Fibroblast of skin of left biceps (primary cell): Measurements from ENCODE around the gene TFAP2E.
A peak's percentile ranks its signal among the peaks of the same experiment; 100 is the strongest.

Source experiments
- DNase-seq, 2 experiments: peaks; one replicate each; pipeline ENCODE4 v3.0.0-alpha.2; 2013; ENCODE audit warnings: low read depth in 2 of 2

The TFAP2E gene

DNA sequence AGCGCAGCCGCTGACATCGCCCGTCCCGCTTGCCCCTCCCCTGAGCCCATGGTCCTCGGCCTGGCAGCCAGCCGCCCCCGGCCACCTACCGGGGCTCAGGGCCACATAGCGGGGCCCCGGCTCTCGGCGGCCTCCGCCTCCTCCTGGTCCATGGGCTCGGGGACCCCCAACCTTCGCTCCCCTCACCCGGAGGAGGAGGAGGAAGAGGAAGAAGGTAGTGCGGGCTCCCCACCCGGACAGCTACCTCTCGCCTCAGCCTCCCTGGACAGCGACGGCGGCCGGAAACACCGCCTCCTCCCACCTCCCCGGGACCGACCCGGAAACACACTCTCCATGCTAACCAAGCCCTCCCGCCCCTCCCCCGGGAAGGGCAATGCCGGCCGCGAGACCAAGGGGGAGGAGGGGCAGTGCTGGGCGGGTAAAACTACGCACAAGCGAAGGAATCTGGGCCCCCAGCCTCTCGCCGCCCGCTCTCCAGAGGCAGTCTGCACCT, 15.9 kb upstream of the TFAP2E start, which contains the start of gene KIAA0319L:
Gene KIAA0319L (minus strand): TSS at position 286 of the 493 bp plus-strand sequence. CDS start 2,912 bp downstream, outside the sequence.
- DNase-seq: no peak

DNA sequence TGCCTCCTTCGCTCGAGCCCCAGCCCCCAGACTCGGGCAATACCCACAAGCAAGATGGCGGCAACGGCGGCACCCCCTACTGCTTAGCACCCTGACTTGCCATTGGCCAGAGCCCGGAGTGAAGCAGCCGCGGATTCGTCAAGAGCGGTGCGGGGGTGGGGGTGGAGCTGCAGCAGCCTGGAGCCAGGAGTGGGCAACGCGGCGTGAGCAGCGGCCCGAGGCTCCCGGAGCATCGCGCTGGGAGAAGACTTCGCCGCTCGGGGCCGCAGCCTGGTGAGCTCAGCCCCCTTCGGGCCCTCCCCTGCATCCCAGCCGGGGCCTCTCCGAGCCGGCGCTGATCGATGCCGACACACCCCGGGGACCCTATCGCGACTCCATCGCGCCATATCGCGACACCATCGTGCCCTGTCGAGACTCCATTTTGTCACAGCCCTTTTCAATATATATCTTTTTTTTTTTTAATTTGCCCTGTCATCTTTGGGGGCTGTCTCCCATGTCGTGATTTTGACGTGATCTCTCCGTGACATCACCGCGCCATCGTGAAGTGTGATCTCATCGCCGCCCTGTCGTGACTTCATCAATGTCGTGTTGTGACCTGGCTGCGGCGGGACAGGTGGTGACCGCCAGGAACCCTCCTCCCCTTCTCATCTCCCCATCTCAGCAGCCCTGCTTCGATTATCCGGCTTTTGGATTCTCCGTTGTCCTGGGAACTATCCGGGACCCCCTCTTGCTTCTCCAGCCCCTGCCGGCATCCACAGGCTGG, 15.3 kb upstream of the TFAP2E start, which contains the start of gene NCDN:
Gene NCDN (plus strand): TSS at position 189 of the 763 bp plus-strand sequence. CDS start 392 bp downstream, at position 581.
- peak; percentile 89 to 92 for DNase-seq

DNA sequence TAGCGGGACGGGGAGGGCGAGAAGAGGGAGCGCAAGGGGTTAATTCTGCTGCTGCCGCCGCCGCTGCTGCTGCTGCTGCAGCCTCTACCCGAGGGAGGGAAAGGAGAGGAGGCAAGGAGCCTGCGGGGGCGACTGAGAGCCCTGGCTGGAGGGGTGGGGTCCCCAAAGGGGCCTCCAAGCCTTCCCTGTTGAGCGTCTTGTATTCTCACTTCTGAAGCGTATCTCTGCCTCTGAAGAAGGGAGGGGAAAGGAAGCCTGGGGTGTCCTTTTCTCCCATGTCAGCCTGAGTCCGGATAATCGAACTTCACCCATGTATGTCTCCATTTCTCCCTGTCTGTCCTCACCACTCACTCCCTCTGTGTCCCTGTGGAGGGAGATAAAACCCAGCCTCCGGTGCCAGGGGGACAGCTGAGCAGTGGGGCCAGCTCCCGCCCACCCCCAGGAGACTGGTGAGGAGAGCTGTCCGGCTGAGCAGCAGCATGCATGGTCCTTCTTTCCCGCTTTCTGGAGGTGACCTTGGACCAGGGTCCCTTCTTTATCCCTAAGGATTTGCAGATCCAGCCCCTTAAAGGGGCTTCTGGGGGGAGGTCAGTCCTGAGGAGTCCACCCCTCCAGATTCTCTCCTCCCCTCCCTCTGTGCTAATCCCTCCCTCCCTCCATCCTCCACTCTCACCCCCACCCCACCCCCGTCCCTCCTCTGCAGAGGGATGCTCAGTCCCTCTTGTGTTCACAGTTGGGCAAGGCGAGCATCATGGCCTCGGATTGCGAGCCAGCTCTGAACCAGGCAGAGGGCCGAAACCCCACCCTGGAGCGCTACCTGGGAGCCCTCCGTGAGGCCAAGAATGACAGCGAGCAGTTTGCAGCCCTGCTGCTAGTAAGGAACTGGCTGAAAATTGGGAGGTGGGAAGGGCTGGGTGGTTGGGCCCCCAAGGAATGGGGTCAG, 14.5 kb upstream of the TFAP2E start:
- DNase-seq: no peak

DNA sequence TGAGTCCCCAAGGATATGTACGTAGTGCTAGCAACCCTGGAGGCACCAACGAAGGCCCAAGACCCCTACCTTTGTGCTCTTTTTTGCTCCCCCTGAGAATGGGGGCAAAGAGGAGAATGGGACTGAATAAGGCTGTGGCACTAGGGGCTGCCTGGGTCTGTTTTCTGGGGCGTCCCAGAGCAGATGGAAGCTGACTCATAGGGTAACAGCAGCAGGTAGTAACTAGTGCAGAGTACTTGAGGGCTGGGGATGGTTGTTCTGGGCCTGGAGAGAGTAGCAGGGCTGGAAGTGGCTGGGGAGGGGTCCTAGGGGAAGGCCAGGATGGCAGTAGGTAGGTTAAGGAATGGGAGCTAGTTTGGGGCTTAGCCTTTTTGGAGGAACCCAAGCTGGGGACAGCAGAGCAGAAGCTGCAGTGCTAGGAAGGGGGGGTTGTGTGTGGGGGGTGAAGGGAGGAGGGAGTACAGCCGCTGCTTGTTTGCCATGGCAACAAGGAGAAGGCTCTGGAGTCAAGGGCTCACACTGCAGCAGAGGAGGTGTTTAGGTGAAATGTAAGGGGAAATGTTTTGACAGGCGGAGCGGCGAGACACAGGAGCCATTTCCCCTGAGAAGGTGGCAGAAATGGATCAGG, 13.7 kb upstream of the TFAP2E start:
- DNase-seq: no peak

DNA sequence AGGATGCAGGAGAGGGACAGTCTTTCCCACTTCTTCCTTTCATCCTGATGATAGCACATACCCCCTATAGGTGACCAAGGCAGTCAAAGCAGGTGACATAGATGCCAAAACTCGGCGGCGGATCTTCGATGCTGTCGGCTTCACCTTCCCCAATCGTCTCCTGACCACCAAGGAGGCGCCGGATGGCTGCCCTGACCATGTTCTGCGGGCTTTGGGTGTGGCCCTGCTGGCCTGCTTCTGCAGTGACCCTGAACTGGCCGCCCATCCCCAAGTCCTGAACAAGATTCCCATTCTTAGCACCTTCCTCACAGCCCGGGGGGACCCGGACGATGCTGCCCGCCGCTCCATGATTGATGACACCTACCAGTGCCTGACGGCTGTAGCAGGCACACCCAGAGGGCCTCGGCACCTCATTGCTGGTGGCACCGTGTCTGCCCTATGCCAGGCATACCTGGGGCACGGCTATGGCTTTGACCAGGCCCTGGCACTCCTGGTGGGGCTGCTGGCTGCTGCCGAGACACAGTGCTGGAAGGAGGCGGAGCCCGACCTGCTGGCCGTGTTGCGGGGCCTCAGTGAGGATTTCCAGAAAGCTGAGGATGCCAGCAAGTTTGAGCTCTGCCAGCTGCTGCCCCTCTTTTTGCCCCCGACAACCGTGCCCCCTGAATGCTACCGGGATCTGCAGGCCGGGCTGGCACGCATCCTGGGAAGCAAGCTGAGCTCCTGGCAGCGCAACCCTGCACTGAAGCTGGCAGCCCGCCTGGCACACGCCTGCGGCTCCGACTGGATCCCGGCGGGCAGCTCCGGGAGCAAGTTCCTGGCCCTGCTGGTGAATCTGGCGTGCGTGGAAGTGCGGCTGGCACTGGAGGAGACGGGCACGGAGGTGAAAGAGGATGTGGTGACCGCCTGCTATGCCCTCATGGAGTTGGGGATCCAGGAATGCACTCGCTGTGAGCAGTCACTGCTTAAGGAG, 12.6 kb upstream of the TFAP2E start:
- no peak for DNase-seq

DNA sequence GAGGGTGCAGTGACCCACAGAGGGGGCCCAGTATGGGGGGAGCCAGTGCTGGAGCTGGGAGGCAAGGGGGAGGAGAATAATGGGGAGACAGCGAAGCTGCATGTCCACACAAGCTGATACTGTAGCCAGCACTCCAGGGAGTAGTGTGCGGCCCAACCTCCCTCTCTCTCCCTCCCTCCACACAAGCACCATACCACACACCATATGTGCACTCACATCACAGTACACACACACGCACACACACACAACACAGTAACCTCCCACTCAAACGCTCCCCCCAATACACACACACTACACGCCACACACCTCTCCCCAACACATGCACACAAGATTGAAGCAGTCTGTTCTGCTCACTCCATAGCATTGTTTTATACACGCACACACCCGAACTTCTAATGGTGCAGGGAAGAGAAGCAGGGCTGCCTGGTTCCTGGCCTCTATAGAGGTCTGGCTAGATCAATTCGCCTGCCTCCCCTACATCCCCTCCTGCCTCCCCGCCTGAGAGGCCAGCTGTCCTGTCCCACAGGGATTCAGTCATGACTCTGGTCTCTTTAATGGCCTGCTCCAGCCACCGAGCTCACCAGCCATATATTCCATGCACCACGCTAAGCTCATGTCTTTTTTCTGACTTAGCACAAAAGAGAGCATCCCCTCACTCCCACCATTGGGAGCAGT, 11.7 kb upstream of the TFAP2E start:
- no peak for DNase-seq

DNA sequence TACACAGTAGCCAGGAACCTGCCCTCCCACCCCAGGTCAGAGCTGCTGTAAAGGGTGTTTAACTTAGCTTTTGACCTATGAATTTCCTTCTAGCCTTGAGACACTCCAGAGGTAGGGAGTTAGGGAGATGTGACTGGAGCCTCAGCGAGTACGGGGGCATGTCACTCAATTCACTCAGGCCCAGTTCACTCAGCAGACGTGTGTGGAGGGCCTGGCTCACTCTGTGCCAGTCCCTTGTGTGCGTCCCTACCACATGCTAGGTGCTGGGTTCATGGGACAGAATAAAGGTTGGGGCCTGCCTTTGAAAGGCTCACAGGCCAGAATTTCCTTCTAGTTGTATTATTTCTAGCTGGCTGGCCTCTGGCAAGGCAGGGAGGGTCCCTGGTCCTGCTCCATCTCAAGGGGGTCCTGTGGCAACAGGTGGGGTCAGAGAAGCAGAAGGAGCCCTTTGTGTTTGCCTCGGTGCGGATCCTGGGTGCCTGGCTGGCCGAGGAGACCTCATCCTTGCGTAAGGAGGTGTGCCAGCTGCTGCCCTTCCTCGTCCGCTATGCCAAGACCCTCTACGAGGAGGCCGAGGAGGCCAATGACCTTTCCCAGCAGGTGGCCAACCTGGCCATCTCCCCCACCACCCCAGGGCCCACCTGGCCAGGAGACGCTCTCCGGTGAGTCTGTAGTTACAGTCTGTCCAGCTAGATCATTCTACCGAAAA, 11.0 kb upstream of the TFAP2E start:
- no peak for DNase-seq

DNA sequence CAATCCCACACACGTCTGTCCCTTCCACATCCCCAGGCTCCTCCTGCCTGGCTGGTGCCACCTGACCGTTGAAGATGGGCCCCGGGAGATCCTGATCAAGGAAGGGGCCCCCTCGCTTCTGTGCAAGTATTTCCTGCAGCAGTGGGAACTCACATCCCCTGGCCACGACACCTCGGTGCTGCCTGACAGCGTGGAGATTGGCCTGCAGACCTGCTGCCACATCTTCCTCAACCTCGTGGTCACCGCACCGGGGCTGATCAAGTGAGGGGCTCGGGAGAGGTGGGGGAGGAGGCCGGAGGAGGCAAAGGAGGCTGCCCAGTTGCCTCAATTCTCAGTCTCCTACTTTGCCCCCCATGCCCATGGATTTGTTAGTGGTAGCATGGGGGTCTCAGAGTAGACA, 9.9 kb upstream of the TFAP2E start:
- DNase-seq: no peak

DNA sequence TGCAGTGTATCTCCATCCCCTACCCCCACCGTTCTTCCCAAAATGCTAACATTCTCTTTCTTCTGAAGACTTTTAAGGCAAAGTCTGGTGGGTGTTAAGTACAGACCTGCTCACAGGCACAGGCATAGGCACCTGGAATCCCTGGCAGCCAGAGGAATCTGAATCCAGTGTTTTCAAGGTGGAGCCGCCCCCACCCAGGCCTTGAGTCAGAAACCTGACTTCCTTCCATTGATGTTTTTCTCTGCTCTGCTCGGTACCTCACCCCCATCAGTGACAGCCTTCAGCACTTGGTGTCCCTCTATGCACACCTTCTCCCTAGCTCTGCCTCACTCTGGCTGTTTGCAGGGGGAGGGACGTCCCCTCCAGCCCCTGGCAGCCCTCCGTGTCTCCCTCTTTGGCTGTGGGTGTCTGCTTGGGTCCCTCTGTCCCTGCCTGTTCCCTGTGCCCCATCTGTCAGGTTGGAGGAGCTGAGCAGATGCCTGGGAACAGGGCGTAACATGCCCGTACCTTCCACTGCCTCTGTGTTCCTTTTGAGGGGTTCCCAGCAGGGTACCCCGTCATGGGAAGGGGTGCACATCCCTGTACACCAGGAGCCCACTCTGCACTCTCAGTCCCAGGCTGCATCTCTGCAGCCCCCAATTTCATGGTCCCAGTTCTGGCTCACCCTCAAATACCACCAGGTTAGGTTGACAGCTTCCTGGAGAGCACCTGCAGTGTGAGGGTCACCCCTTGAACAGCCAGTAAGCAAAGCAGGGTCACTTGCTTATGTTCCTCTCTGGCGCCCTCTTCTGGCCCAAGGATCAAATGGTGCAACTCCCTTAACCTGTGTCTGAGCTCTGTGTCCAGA, 8.9 kb upstream of the TFAP2E start:
- peak; percentile 13 to 21 for DNase-seq

DNA sequence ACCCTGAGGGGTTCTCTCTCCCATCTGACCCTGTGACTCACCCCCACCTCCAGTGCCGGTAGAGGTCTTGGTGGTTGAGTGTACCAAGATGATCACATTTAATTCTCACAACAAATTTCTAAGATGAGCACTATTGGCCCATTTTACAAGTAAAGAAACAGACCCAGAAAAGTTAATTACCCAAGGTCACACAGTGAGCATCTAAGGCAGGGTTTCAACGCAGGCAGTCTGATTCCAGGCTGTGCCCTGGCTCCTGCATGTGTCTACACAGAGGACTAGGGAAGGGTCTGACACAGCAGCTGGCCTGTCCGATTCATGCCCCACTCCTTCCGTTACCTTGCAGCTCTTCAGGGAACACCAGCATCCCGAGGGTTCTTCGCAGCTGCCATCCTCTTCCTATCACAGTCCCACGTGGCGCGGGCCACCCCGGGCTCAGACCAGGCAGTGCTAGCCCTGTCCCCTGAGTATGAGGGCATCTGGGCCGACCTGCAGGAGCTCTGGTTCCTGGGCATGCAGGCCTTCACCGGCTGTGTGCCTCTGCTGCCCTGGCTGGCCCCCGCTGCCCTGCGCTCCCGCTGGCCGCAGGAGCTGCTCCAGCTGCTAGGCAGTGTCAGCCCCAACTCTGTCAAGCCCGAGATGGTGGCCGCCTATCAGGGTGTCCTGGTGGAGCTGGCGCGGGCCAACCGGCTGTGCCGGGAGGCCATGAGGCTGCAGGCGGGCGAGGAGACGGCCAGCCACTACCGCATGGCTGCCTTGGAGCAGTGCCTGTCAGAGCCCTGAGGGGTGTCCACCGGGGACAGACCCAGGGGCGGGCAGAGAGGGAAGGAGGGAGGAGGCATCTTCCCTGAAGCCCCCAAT, 8.0 kb upstream of the TFAP2E start:
- no peak for DNase-seq

DNA sequence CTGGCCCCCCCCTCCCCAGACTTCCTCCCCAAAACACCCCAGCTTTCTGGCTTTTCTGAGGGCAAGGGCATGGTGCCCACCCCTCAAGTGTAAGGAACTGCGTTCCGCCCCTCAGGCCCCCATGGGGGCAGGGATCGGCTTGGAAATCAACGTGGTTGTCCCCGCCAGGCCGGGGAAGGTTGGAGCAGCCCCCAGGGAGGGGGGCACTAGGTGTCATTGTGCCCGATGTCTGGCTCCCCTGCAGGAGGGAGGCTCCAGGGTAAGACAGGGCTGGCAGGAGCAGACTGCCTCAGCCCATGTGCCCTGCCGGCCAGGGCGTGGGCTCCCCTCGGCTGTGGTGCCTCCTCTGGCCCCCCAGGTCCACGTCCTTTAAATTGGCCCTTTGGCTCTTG, 7.4 kb upstream of the TFAP2E start:
- no peak for DNase-seq

DNA sequence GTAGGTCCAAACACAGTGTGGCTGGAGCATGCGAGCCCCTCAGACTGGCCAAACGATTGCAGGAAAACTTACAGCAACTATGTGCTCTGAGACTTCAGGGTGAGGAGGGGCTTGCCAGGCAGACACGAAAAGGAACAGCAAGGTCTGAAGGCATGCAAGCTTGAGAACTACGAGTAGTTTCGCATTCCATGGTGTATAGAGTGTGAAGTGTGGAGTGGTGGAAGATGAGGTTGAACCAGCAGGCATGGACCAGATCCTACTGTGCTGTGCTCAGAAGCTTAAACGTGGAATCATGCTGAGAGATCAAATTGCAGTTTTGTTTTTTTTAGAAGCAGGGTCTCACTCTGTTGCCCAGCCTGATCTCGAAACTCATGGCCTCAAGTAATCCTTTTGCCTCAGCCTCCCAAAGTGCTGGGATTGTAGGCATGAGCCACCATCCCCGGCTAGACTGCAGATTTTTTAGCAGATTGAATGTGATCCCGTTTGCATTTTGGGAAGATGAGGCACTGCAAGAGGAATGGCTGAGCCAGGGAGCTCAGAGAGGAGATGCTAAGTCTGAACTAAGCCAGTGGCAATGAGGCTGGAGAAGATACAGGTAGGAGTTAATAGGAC, 5.1 kb upstream of the TFAP2E start:
- DNase-seq: no peak

DNA sequence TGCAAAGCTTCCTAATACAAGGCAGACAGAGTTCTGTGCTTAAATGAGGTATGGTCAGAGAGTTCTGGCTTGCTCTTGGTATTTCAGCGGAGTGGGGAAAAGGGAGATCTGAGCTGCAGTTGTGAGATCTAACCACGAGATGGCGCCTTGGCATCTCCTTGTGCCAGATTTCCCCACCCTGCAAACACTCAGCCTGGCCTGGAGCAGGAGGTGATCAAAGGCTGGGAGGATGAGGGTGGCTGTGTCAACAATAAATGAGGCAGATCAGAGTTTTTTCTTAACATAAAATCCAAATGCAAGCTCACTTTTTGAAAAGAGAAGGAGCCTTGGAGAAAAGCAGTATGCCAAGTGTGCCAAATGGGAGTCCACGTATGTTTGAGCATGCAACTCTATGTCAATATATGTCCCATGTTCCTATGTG, 4.1 kb upstream of the TFAP2E start:
- peak in 1 of 2 experiments; percentile 26 for DNase-seq

DNA sequence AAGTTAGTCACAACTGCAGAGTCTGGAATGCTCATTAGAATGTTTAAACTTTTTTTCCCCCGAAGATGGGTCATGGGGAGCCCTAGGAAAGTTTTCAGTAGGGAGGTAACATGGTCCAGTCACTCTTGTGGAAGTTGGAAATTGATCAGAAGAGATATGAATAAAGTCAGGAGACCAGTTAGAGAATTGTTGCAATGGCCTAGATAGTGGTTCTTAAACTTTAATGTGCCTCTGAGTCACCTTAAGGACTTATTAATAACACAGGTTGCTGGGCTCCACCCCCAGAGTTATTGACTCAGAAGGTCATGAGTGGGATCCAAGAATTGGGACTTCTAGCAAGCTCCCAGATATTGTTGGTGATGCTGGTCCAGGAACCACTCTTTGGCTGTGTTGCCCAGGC, 3.2 kb upstream of the TFAP2E start:
- DNase-seq: no peak

DNA sequence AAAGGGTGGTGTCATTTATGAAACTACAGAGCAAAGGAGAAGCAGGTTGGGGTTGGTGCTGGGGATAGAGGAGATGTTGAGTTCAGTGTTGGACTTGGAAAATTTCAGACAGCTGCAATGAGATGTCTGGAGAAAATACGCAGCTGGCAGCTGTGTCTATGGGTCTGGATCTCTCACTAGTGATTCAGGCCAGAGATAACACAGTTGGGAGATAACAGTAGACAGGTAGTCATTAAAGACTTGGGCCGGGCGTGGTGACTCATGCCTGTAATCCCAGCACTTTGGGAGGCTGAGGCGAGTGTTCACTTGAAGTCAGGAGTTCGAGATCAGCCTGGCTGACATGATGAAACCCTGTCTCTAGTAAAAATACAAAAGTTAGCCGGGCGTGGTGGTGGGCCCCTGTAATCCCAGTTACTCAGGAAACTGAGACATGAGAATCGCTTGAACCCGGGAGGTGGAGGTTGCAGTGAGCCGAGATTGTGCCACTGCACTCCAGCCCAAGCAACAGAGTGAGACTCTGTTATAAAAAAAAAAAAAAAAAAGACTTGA, 2.5 kb upstream of the TFAP2E start:
- DNase-seq: no peak

DNA sequence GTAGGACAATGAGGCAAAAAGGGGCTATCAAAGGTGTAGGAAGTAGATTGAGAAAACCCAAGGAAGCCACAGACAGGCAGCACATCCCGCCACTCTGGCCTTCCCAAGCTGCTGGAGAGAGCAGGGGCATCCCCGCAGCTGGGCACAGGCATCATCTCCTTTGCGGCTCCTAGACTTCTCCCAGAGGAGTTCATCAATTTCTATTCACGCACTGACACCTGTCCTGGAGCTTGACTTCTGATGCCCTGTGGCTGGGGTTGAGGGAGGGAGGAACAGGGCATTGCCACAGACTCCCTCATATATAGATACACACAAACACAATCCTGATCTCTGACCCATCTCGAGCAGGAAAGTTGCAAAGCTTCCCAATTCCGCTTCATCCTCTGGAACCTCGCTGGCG, 1.9 kb upstream of the TFAP2E start:
- DNase-seq: no peak

DNA sequence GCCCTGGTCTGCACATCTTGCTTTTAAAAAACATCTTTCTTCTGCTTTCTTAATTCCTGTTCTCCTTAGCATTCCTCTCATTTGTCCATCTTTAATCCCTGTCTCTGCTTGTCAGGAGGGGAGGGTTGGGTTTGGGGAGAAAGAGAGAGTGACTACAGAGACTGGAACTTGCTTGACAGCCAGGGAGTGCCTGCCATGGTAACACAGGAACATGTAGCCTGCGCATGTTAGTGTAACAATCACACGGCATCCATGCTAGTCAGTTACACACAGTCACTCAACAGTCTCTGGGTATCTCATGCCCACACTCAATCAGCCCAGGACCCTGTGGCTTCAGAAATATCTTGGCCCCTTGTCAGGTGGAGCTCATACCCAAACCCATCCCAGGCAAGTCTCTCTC, 818 bp upstream of the TFAP2E start:
- no peak for DNase-seq
